ENCODE data around the gene ELFN2. TPM values are rescaled to one million over a fixed set of nuclear protein-coding genes. Genes with fewer than 3 reads are reported as not detected.
"Not testable (repeated sequence)": the region's sequence is repeated elsewhere in the genome, so short reads cannot be mapped to it uniquely, and the experiment has no call there.

Gene ELFN2
- total and polyA plus RNA-seq, 9 donors: 0.01 to 0.05 (median 0.03) TPM; not detected in 5

GRCh38 chr22:37469416-37470086, 42.3 kb upstream of the ELFN2 start:
- no peak for TF ChIP-seq POLR2A (IDR thresholded peaks at IDR 0.05)
- no peak for TF ChIP-seq EP300 (IDR thresholded peaks at IDR 0.05)
- TF ChIP-seq CTCF (IDR thresholded peaks at IDR 0.05): no peak
- H3K4me3 ChIP-seq: no peak overlapping the region
- H3K4me1 ChIP-seq (ENCODE audit: insufficient read depth): no peaks in the 10 kb centered on the region
- DNase-seq: no peak
- intact Hi-C loops (cut with DNase I): no loop called here
- no peaks in the 10 kb centered on the region for H3K27me3 ChIP-seq
- no peaks in the 10 kb centered on the region for H3K9me3 ChIP-seq
- 74 to 79% (median 76%) methylated on average over 8 of the region's 8 CpGs for WGBS, 3 donors
- H3K27ac ChIP-seq: no peak overlapping the region
- no peaks in the 10 kb centered on the region for H3K36me3 ChIP-seq

GRCh38 chr22:37468201-37468695, 41.0 kb upstream of the ELFN2 start:
- H3K27me3 ChIP-seq; H3K9me3 ChIP-seq; H3K27ac ChIP-seq; intact Hi-C loops (cut with DNase I); DNase-seq; H3K4me1 ChIP-seq (ENCODE audit: insufficient read depth); H3K36me3 ChIP-seq; H3K4me3 ChIP-seq: not testable (repeated sequence)
- 82 to 88% (median 85%) methylated on average over 14 of the region's 14 CpGs for WGBS, 3 donors

- Histone ChIP-seq H3K27ac (no peak overlapping the region), H3K9me3 (no peaks in the 10 kb centered on the region), H3K4me1 (ENCODE audit: insufficient read depth) (no peaks in the 10 kb centered on the region), H3K36me3 (no peaks in the 10 kb centered on the region), H3K4me3 (no peak overlapping the region), H3K27me3 (no peaks in the 10 kb centered on the region)
- WGBS, 3 donors: 41 to 44% (median 43%) methylated on average over 14 of the region's 14 CpGs
- intact Hi-C loops (cut with DNase I): no loop called here
- DNase-seq: no peak
- TF ChIP-seq CTCF (IDR thresholded peaks at IDR 0.05): no peak
- TF ChIP-seq EP300 (IDR thresholded peaks at IDR 0.05): no peak
- no peak for TF ChIP-seq POLR2A (IDR thresholded peaks at IDR 0.05)
Observed at GRCh38 chr22:37467391-37467955, 40.2 kb upstream of the ELFN2 start.

- intact Hi-C loops (cut with DNase I): no loop called here
- Histone ChIP-seq H3K4me1 (ENCODE audit: insufficient read depth) (no peaks in the 10 kb centered on the region), H3K27me3 (no peaks in the 10 kb centered on the region), H3K4me3 (no peak overlapping the region), H3K27ac (no peak overlapping the region), H3K9me3 (no peaks in the 10 kb centered on the region), H3K36me3 (no peaks in the 10 kb centered on the region)
- WGBS, 3 donors: 6 to 22% (median 18%) methylated on average over 4 of the region's 4 CpGs
- no peak for TF ChIP-seq POLR2A (IDR thresholded peaks at IDR 0.05)
- TF ChIP-seq CTCF (IDR thresholded peaks at IDR 0.05): no peak
- TF ChIP-seq EP300 (IDR thresholded peaks at IDR 0.05): no peak
- no peak for DNase-seq
Observed at GRCh38 chr22:37464181-37464580, 36.9 kb upstream of the ELFN2 start.

- Histone ChIP-seq H3K36me3 (no peaks in the 10 kb centered on the region), H3K27ac (no peak overlapping the region), H3K4me1 (ENCODE audit: insufficient read depth) (no peaks in the 10 kb centered on the region), H3K9me3 (no peaks in the 10 kb centered on the region), H3K4me3 (no peak overlapping the region), H3K27me3 (no peaks in the 10 kb centered on the region)
- intact Hi-C loops (cut with DNase I): no loop called here
- WGBS, 3 donors: 1 to 7% (median 5%) methylated on average over 5 of the region's 5 CpGs
- TF ChIP-seq POLR2A (IDR thresholded peaks at IDR 0.05) (no peak), EP300 (IDR thresholded peaks at IDR 0.05) (no peak), CTCF (IDR thresholded peaks at IDR 0.05) (no peak)
- DNase-seq: peak in 1 of 5 donors; percentile 51
Observed at GRCh38 chr22:37462983-37463382, 35.7 kb upstream of the ELFN2 start.
